NCI-H146 treated with DMSO at 0.1 percent for 48 hours (cell line): ENCODE results near the gene PKP1.
"Not testable (repeated sequence)": the region's sequence is repeated elsewhere in the genome, so short reads cannot be mapped to it uniquely, and the experiment has no call there.

Experiments used
- DNase-seq: peaks from one replicate; lab custom pipeline; 2025; ENCODE audit not compliant: unreplicated experiment; lab: John Stamatoyannopoulos, UW

The PKP1 gene

GRCh38 chr1:201282931-201283829 lies at the start of gene PKP1:
Gene PKP1 (plus strand): TSS chr1:201283506. CDS start chr1:201283703, 197 bp downstream.
- DNase-seq: peak; percentile 71

GRCh38 chr1:201239646-201240045 lies 43.7 kb upstream of the PKP1 start:
- DNase-seq: not testable (repeated sequence)

DNA sequence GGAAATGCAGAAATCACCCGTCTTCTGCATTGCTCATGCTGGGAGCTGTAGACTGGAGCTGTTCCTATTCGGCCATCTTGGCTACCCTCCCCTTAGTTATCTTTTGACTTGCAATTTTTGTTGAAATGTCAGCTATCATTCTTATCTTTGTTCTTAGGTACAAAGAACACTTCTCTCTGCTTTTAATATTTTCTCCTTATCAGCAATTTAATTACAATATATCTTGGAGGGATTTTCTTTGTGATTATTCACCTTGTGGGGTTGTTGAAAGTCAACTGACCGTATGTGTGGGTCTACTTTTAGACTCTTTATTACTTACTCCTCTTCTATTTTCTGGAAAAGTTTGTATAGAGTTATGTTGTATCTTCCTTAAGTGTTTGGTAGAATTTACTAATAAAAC lies 43.1 kb upstream of the PKP1 start:
- DNase-seq: no peak

DNA sequence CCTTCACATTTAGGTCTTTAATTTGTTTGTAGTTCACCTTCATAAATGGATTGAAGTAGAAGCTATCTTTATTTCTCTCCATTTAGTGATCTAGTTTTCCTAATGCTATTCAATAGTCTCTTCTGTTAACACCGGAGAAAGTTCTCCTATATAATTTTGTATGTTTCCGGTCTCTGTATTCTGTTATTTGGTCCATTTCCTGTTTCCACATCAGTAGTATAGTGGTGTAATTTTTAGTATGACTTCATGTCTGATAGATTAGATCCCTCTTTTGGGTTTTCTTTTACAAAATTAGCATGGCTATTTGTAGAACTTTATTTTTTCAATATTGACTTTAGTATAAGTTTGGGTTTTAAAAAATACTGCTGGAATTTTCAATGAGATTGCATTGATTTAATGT lies 41.6 kb upstream of the PKP1 start:
- no peak for DNase-seq

- peak; percentile 49 for DNase-seq
Measured at GRCh38 chr1:201245082-201245481, 38.2 kb upstream of the PKP1 start.

DNA sequence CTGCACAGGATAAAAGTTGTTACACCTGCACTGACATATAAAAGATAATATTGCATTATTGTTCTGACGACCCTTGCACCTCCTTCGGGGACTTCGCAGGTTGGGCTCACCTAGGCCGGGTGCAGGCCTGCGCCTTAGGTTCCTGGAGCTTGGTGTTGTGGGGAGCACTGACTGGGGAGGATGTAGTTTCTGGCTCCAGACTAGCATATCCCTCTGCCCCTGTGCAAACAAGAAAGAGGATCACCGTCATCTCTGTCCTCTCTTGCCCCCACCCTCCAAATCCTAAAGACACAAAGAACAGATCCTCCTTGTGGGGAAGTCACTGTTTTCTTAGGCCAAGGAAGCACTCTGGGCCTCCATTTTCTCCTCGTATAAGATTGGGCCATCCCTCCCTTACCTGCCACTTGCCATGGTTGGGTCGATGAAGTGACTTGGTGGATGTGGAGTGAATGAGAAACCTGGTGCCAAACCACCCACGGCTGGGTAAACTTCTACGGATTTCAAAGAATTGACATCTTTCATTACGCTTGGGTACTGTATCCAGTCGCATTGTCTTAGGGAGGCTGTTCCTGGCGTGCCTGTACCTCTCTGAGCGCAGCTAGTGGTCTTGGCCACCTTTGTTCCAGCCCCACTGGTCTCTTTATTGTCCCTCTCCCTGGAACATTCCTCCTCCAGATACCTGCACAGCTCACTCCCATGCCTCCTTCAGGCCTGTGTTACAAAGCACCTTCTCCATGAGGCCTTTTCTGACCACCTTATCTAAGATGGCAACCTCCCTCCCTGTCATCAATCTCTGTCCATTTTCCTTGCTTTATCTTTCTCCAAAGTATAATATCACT lies 34.4 kb upstream of the PKP1 start:
- no peak for DNase-seq

DNA sequence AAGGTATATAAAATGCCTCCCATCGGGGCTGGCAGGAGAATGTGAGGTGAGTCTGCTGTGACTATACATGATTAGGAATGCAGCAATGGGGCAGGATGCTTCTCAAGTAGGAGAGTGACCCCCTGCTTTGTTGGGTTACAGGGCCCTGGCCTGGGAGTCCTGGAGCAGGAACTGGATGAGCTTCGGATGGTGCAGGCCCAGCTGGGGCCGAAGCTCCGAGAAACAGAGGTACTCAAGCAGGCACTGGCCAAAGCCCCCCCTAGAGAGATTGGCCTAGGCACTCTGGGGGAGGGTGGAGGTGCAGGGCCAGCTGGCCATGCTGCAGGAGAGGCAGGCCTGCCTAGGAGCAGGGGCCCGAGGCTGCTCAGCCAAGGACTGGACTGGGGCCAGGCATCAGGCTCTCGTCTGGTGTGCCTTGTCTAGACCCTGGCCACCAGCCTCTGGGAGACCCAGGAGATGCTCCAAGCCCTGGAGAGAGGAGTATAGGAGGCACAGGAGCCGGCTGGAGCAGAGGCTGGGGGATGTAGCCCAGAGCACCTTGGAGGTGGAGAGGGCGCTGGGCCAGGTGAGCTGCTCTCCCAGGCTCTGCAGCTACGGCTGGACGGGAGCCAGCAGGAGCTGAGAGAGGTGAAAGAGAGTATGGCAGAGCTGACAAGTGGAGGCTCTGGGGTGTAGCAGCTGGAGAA lies 32.8 kb upstream of the PKP1 start:
- DNase-seq: no peak

- DNase-seq: no peak
Measured at GRCh38 chr1:201251411-201251810, 31.9 kb upstream of the PKP1 start.

GRCh38 chr1:201251851-201252430 lies 31.4 kb upstream of the PKP1 start:
- no peak for DNase-seq

GRCh38 chr1:201252944-201253371 lies 30.3 kb upstream of the PKP1 start:
- no peak for DNase-seq

DNA sequence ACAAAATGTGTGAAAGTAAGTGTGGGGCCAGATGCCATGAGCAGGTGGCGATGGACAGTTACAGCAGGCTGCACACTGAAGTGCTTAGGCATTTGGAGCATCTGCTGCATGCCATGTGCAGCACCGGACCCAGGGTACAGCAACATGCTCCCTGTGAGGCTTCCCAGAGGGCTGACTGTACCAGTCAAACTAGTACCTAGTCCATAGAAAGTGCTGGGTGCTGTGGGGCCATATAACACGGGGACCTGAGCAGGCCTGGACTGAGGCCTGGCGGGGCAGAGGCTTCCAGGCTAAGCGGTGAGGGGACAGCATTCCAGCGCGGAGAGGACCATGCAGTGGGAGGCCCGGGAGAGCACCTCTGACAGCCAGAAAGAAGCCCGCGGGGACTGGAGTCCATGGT lies 29.9 kb upstream of the PKP1 start:
- DNase-seq: no peak

- DNase-seq: no peak
Measured at GRCh38 chr1:201253906-201254624, 29.2 kb upstream of the PKP1 start.

DNA sequence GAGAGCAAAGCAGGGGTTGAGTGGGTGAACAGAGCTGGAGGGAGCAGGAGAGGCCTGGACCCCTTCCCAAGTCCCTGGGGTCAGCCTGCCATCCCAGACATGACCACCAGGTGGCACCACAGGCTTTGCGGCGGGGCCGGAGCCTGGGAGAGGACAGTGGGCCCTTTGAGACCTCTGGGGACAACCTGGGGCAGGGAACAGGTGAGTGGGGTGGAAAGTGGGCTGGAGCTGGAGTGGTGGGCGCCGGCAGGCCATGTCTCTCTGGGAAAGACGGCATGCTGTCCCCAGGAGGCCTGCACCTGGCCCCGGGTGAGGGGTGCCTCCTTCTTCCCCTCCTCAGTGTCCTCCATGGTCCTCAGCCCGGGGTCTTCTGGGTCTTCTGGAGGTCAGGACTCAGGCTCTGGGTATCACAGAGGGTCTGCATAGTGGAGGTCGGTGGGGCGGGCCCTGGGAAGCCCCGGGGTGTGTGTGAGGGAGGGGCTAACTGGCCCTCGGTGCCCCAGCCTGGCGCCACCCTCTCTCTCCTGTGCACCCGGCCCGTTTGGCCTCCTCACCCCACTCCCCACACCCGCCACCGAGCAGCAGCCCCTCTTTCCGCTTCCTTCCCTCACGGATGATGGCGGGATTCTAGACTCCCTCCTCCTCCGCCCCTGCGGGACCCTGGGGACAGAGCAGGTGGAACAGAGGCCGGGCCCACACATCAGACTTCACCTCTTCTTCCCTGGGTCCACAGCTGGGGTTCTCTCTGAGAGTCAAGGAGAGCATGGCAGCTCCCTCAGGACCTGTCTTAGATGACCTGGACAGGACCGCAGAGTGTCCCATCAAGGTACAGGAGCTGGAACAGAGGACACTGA lies 28.5 kb upstream of the PKP1 start:
- no peak for DNase-seq

- DNase-seq: no peak
Measured at GRCh38 chr1:201255479-201256362, 27.6 kb upstream of the PKP1 start.

GRCh38 chr1:201258132-201258531 lies 25.2 kb upstream of the PKP1 start:
- not testable (repeated sequence) for DNase-seq

GRCh38 chr1:201258763-201259230 lies 24.5 kb upstream of the PKP1 start:
- no peak for DNase-seq

DNA sequence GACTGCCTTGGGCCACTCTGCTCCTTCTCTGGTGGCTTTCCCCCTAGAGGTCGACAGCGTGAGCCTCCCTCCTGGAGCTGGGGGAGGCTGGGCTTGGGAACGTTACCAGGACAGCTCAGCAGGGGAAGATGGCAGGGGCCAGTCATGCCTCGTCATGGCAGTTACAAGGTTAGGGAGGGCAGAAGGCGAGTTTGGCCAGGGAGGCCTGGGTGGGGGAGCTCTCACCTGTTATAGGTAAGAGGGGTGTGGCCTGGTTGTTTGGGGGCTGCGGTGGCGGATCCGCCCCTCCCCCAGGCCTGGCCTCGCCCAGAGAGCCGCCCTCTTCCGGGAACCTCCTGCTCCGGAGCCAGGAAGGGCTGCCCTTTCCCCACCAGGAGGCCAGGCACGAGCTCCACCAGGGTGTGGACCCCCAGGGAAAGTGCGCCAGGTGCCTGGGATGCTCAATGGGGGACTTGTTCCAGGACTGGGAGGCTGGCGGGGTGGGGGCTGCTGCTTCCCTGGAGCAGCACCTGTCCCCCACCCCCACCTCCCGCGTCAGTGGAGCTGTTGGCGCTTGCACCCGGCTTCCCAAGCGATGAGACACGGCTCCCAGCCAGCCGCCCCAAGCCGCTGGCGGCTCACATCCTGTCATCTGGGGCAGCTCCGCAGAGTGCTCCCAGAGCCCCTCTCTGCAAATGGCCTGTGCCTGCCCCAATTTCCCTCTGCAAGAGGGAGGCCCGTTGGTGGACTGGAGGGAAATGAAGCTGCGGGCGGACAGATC lies 23.6 kb upstream of the PKP1 start:
- peak; percentile 68 for DNase-seq

DNA sequence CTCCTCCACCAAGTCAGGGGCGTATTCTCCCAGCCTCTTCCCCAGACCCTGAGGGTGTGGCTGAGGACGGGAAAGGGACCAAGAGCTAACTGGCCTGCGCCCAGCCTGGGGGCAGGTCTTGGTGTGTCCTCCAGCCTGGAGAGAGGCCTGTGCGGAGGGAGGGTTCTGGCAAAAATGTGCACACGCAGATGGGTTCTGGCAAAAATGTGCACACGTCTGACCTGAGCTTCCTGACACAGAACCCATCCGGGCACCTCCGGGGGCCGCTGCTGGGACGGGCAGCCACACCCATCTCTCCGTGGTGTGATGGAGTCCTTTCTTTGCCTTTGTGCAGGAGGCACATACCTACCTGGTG lies 23.1 kb upstream of the PKP1 start:
- DNase-seq: peak; percentile 34
